ENCODE results near the gene IKZF2.

DNA sequence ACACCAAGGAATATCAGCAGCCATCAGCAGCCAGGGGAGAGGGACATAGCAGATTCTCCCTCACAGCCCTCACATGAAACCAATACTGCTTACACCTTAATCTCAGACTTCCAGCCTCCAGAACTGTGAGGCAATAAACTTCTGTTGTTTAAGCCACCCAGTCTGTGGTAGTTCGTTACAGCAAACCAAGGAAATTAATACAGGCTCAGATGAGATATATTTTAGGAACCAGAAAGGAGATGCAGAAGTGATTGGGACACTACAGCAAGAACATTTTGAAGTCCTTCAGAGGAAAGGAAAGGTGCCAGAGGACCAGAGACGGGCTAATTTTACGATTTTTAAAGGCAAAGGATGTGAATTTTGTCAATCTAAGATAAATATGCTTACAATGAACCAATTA, 60.6 kb downstream of the IKZF2 start:
- TF ChIP-seq, protein P1, sequence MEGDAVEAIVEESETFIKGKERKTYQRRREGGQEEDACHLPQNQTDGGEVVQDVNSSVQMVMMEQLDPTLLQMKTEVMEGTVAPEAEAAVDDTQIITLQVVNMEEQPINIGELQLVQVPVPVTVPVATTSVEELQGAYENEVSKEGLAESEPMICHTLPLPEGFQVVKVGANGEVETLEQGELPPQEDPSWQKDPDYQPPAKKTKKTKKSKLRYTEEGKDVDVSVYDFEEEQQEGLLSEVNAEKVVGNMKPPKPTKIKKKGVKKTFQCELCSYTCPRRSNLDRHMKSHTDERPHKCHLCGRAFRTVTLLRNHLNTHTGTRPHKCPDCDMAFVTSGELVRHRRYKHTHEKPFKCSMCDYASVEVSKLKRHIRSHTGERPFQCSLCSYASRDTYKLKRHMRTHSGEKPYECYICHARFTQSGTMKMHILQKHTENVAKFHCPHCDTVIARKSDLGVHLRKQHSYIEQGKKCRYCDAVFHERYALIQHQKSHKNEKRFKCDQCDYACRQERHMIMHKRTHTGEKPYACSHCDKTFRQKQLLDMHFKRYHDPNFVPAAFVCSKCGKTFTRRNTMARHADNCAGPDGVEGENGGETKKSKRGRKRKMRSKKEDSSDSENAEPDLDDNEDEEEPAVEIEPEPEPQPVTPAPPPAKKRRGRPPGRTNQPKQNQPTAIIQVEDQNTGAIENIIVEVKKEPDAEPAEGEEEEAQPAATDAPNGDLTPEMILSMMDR (optimal IDR thresholded peaks at IDR 0.05 in 1 of 3, IDR thresholded peaks at IDR 0.05 in 1 of 3, conservative IDR thresholded peaks at IDR 0.05 in 1 of 3; ENCODE audit: extremely low read depth in 1 of 3, insufficient read depth in 2 of 3, low read length in 3 of 3) = no peak
- no peak for TF ChIP-seq EZH2 (IDR thresholded peaks at IDR 0.05; ENCODE audit: low read length)

Data from keratinocyte (primary cell).